Measurements from ENCODE around the gene TNFRSF1A. TPM values are rescaled to one million over a fixed set of nuclear protein-coding genes. Genes with fewer than 3 reads are reported as not detected.

Gene TNFRSF1A
- total and polyA plus RNA-seq, 4 experiments from 2014 or later = 14.5 to 86.7 (median 58.6) TPM

GRCh38 chr12:6368906-6369525 is 27.1 kb upstream of the TNFRSF1A start:
- Histone ChIP-seq H3K4me3 (ENCODE audit: low read length in 2 of 2) (no peak overlapping the region), H3K36me3 (ENCODE audit: insufficient read depth, low read length) (no peaks in the 10 kb centered on the region), H3K27me3 (ENCODE audit: insufficient read depth, low read length) (no peaks in the 10 kb centered on the region), H3K27ac (ENCODE audit: low read depth, low read length) (no peak overlapping the region), H3K4me1 (ENCODE audit: insufficient read depth, low read length) (peaks cover 27% of the 10 kb centered on the region), H3K9me3 (ENCODE audit: control insufficient read depth in 1 of 2, low read length in 2 of 2) (no peaks in the 10 kb centered on the region)
- H3K4me3 Mint-ChIP-seq = no peak overlapping the region
- no peaks in the 10 kb centered on the region for H3K9me3 Mint-ChIP-seq
- no peaks in the 10 kb centered on the region for H3K27me3 Mint-ChIP-seq
- no peaks in the 10 kb centered on the region for H3K36me3 Mint-ChIP-seq
- intact Hi-C loops (cut with micrococcal nuclease) = no loop called here
- ChIA-PET CTCF (ENCODE audit: partially characterized antibody) (interaction anchor here (1.1 to 14.3 kb wide), 5 partner anchors 25 to 169 kb away, joined by 3 to 268 read pairs (median 70); partner anchors contain the start of gene TNFRSF1A), POLR2A (ENCODE audit: partially characterized antibody) (interaction anchor here (1.4 to 7.5 kb wide), 2 partner anchors 28 to 33 kb away, joined by 3 to 250 read pairs; partner anchors contain the start of gene TNFRSF1A)
- peaks cover 8 to 44% (median 21%) of the 10 kb centered on the region in 4 donors for H3K4me1 Mint-ChIP-seq
- H3K27ac Mint-ChIP-seq = peak overlapping the region in 3 of 7 donors; percentile 5 to 83 (median 19)
- DNase-seq = no peak

GRCh38 chr12:6367969-6368892 is 26.4 kb upstream of the TNFRSF1A start:
- ChIA-PET POLR2A (ENCODE audit: partially characterized antibody) (interaction anchor here (0.5 to 7.5 kb wide), 7 partner anchors 8 to 97 kb away, joined by 3 to 250 read pairs (median 3); partner anchors contain the start of gene TNFRSF1A), CTCF (ENCODE audit: partially characterized antibody) (interaction anchor here (0.7 to 14.3 kb wide), 16 partner anchors 9 to 169 kb away, joined by 3 to 268 read pairs (median 6); partner anchors contain the start of genes CD27, LTBR, TNFRSF1A and VAMP1)
- Histone ChIP-seq H3K36me3 (ENCODE audit: insufficient read depth, low read length) (no peaks in the 10 kb centered on the region), H3K4me1 (ENCODE audit: insufficient read depth, low read length) (peaks cover 28% of the 10 kb centered on the region), H3K9me3 (ENCODE audit: control insufficient read depth in 1 of 2, low read length in 2 of 2) (no peaks in the 10 kb centered on the region), H3K27ac (ENCODE audit: low read depth, low read length) (no peak overlapping the region), H3K27me3 (ENCODE audit: insufficient read depth, low read length) (no peaks in the 10 kb centered on the region), H3K4me3 (ENCODE audit: low read length in 2 of 2) (no peak overlapping the region)
- Mint-ChIP-seq H3K27me3 (no peaks in the 10 kb centered on the region), H3K36me3 (no peaks in the 10 kb centered on the region), H3K4me1 (peaks cover 8 to 41% (median 21%) of the 10 kb centered on the region in 4 donors), H3K27ac (peak overlapping the region in 5 of 7 donors; percentile 30 to 82 (median 71)), H3K9me3 (no peaks in the 10 kb centered on the region), H3K4me3 (no peak overlapping the region)
- intact Hi-C loops (cut with micrococcal nuclease) = loop anchor here (1.0 kb wide), 2 partner anchors 33 to 45 kb away; no protein-coding TSS in a partner anchor
- DNase-seq = no peak

GRCh38 chr12:6367065-6367968 is 25.4 kb upstream of the TNFRSF1A start:
- Histone ChIP-seq H3K4me3 (ENCODE audit: low read length in 2 of 2) (no peak overlapping the region), H3K4me1 (ENCODE audit: insufficient read depth, low read length) (peaks cover 26% of the 10 kb centered on the region), H3K27ac (ENCODE audit: low read depth, low read length) (no peak overlapping the region), H3K9me3 (ENCODE audit: control insufficient read depth in 1 of 2, low read length in 2 of 2) (no peaks in the 10 kb centered on the region), H3K36me3 (ENCODE audit: insufficient read depth, low read length) (no peaks in the 10 kb centered on the region), H3K27me3 (ENCODE audit: insufficient read depth, low read length) (no peaks in the 10 kb centered on the region)
- H3K4me3 Mint-ChIP-seq = peak overlapping the region in 1 of 8 donors; percentile 5
- DNase-seq = peak; percentile 36 to 55 (median 48)
- H3K27ac Mint-ChIP-seq = peak overlapping the region in 5 of 7 donors; percentile 30 to 84 (median 79)
- H3K9me3 Mint-ChIP-seq = no peaks in the 10 kb centered on the region
- ChIA-PET POLR2A (ENCODE audit: partially characterized antibody) (interaction anchor here (0.5 to 7.5 kb wide), 8 partner anchors 9 to 126 kb away, joined by 3 to 250 read pairs (median 3); partner anchors contain the start of genes MRPL51 and TNFRSF1A), CTCF (ENCODE audit: partially characterized antibody) (interaction anchor here (0.7 to 14.3 kb wide), 17 partner anchors 9 to 103 kb away, joined by 3 to 268 read pairs (median 6); partner anchors contain the start of genes CD27, LTBR, TNFRSF1A and VAMP1)
- no peaks in the 10 kb centered on the region for H3K27me3 Mint-ChIP-seq
- intact Hi-C loops (cut with micrococcal nuclease) = loop anchor here (1.0 kb wide), 2 partner anchors 32 to 44 kb away; no protein-coding TSS in a partner anchor
- H3K36me3 Mint-ChIP-seq = no peaks in the 10 kb centered on the region
- peaks cover 8 to 38% (median 13%) of the 10 kb centered on the region in 4 donors for H3K4me1 Mint-ChIP-seq

- DNase-seq = no peak
- H3K4me1 Mint-ChIP-seq = peaks cover 12 to 51% (median 22%) of the 10 kb centered on the region in 4 donors
- no peaks in the 10 kb centered on the region for H3K27me3 Mint-ChIP-seq
- no peaks in the 10 kb centered on the region for H3K9me3 Mint-ChIP-seq
- Histone ChIP-seq H3K9me3 (ENCODE audit: control insufficient read depth in 1 of 2, low read length in 2 of 2) (no peaks in the 10 kb centered on the region), H3K4me3 (ENCODE audit: low read length in 2 of 2) (peak overlapping the region; percentile 69 to 73), H3K4me1 (ENCODE audit: insufficient read depth, low read length) (peaks cover 31% of the 10 kb centered on the region), H3K36me3 (ENCODE audit: insufficient read depth, low read length) (no peaks in the 10 kb centered on the region), H3K27ac (ENCODE audit: low read depth, low read length) (peak overlapping the region; percentile 64), H3K27me3 (ENCODE audit: insufficient read depth, low read length) (no peaks in the 10 kb centered on the region)
- ChIA-PET POLR2A (ENCODE audit: partially characterized antibody) (interaction anchor here (0.7 to 7.5 kb wide), 11 partner anchors 8 to 171 kb away, joined by 3 to 250 read pairs (median 6); partner anchors contain the start of genes GAPDH, SCNN1A, TNFRSF1A and VAMP1), CTCF (ENCODE audit: partially characterized antibody) (interaction anchor here (1.0 to 14.3 kb wide), 7 partner anchors 9 to 174 kb away, joined by 3 to 268 read pairs (median 4); partner anchors contain the start of gene TNFRSF1A)
- intact Hi-C loops (cut with micrococcal nuclease) = no loop called here
- H3K36me3 Mint-ChIP-seq = no peaks in the 10 kb centered on the region
- H3K27ac Mint-ChIP-seq = peak overlapping the region; percentile 68 to 93 (median 89)
- H3K4me3 Mint-ChIP-seq = peak overlapping the region; percentile 84 to 91 (median 88)
Observed at GRCh38 chr12:6364044-6364374, 22.1 kb upstream of the TNFRSF1A start.

GRCh38 chr12:6363330-6364043 is 21.6 kb upstream of the TNFRSF1A start:
- no peaks in the 10 kb centered on the region for H3K9me3 Mint-ChIP-seq
- CTCF ChIA-PET (ENCODE audit: partially characterized antibody) = interaction anchor here (0.6 to 14.3 kb wide), 10 partner anchors 8 to 195 kb away, joined by 3 to 268 read pairs (median 4); partner anchors contain the start of gene TNFRSF1A
- peak overlapping the region; percentile 68 to 93 (median 89) for H3K27ac Mint-ChIP-seq
- H3K27me3 Mint-ChIP-seq = no peaks in the 10 kb centered on the region
- DNase-seq = peak; percentile 50 to 62 (median 59)
- Histone ChIP-seq H3K27me3 (ENCODE audit: insufficient read depth, low read length) (no peaks in the 10 kb centered on the region), H3K36me3 (ENCODE audit: insufficient read depth, low read length) (no peaks in the 10 kb centered on the region), H3K27ac (ENCODE audit: low read depth, low read length) (peak overlapping the region; percentile 64), H3K4me1 (ENCODE audit: insufficient read depth, low read length) (peaks cover 31% of the 10 kb centered on the region), H3K4me3 (ENCODE audit: low read length in 2 of 2) (peak overlapping the region; percentile 69 to 73), H3K9me3 (ENCODE audit: control insufficient read depth in 1 of 2, low read length in 2 of 2) (no peaks in the 10 kb centered on the region)
- H3K4me1 Mint-ChIP-seq = peaks cover 12 to 46% (median 22%) of the 10 kb centered on the region in 4 donors
- no peaks in the 10 kb centered on the region for H3K36me3 Mint-ChIP-seq
- intact Hi-C loops (cut with micrococcal nuclease) = loop anchor here (1.0 kb wide), 2 partner anchors 28 to 40 kb away; no protein-coding TSS in a partner anchor
- peak overlapping the region; percentile 84 to 91 (median 88) for H3K4me3 Mint-ChIP-seq
- POLR2A ChIA-PET (ENCODE audit: partially characterized antibody) = interaction anchor here (0.7 to 7.5 kb wide), 14 partner anchors 8 to 171 kb away, joined by 3 to 250 read pairs (median 5); partner anchors contain the start of genes GAPDH, SCNN1A, TAPBPL and TNFRSF1A
